Vagina (tissue), 2 donors: ENCODE data around the gene RPL10A. TPM values are rescaled to one million over a fixed set of nuclear protein-coding genes. Genes with fewer than 3 reads are reported as not detected.
A peak's percentile ranks its signal among the peaks of the same experiment; 100 is the strongest.

ENCODE experiments used
- DNase-seq, 2 donors: peaks; one replicate each; pipeline ENCODE4 v3.0.0-alpha.2; 2017; ENCODE audit errors: extremely low spot score in 2 of 2
- H3K27ac ChIP-seq: fragments of 200-600 bp; sonication (generic); one replicate; pipeline ENCODE4 v1.5.1; 2019
- H3K27me3 ChIP-seq: fragments of 200-600 bp; sonication (generic); one replicate; pipeline ENCODE4 v1.5.1; 2019
- H3K36me3 ChIP-seq, 2 donors: fragments of 200-600 bp; sonication (generic); one replicate each; pipeline ENCODE4 v1.5.1; 2017 to 2019
- H3K4me1 ChIP-seq: fragments of 200-600 bp; sonication (generic); one replicate; pipeline ENCODE4 v1.5.1; 2019
- H3K4me3 ChIP-seq, 2 donors: fragments of 200-600 bp; sonication (generic); 1 replicate in 1 of 2; 2 replicates in 1 of 2; pipeline ENCODE4 v1.5.1; 2016 to 2019
- H3K9me3 ChIP-seq: fragments of 200-600 bp; sonication (generic); one replicate; pipeline ENCODE4 v1.5.1; 2019
- CTCF ChIP-seq, 3 experiments: fragments of 450-650 bp in 2 of 3; fragments of 200-600 bp in 1 of 3; sonication (generic) in 1 of 3; IDR thresholded peaks; one replicate each; pipeline ENCODE4 v1.5.1; 2017 to 2019; ENCODE audit warnings: antibody characterized with exemption in 3 of 3, mild to moderate bottlenecking in 2 of 3, moderate library complexity in 2 of 3
- POLR2A ChIP-seq, 2 donors: fragments of 450-650 bp; IDR thresholded peaks; one replicate each; pipeline ENCODE4 v1.6.1; 2017; ENCODE audit warnings: antibody characterized with exemption in 2 of 2, mild to moderate bottlenecking in 2 of 2, moderate library complexity in 2 of 2
- POLR2AphosphoS5 ChIP-seq, 2 donors: sonication (generic); formaldehyde crosslinking; IDR thresholded peaks; one replicate each; pipeline ENCODE4 v1.9.0; 2017; ENCODE audit warnings: antibody characterized with exemption in 2 of 2, mild to moderate bottlenecking in 2 of 2, low read depth in 1 of 2; ENCODE audit not compliant: insufficient read depth in 1 of 2
- intact Hi-C: fragments of 100-400 bp; cut with DNase I; formaldehyde crosslinking; loops from one replicate; pipeline ENCODE4 v1.15.1; 2023
- total RNA-seq: library from RNA; depleted of rRNA; stranded (reverse); fragments of >200 nt; gene quantifications from one replicate; pipeline ENCODE4 v1.2.3, GENCODE V29; 2016

The RPL10A gene
- total RNA-seq = 2,013 TPM

- peak in 1 of 2 donors; percentile 97 for DNase-seq
- H3K9me3 ChIP-seq = no peaks in the 10 kb centered on the region
- H3K27ac ChIP-seq = peak within 1 kb of the TSS; percentile 91
- H3K4me1 ChIP-seq = peaks cover 39% of the 10 kb centered on the region
- intact Hi-C loops = no loop called here
- peaks cover 0 to 23% of the 10 kb centered on the region in 2 donors for H3K36me3 ChIP-seq
- peak within 1 kb of the TSS; percentile 75 to 76 for H3K4me3 ChIP-seq
- TF ChIP-seq CTCF (IDR thresholded peaks at IDR 0.05) (peak; percentile 89 to 97 (median 96)), POLR2A (IDR thresholded peaks at IDR 0.05) (peak in 1 of 2 donors; percentile 91), POLR2AphosphoS5 (IDR thresholded peaks at IDR 0.05; ENCODE audit: insufficient read depth in 1 of 2, low read depth in 1 of 2) (peak; percentile 94 to 99)
- H3K27me3 ChIP-seq = no peaks in the 10 kb centered on the region
Measured at GRCh38 chr6:35468181-35468979, at the start of gene RPL10A. TSS of gene RPL10A (plus strand) at chr6:35468401. CDS start at chr6:35468435, 34 bp downstream.

- no peak for DNase-seq
- Histone ChIP-seq H3K4me1 (peaks cover 5% of the 10 kb centered on the region), H3K4me3 (no peak overlapping the region), H3K9me3 (no peaks in the 10 kb centered on the region), H3K27me3 (no peaks in the 10 kb centered on the region), H3K36me3 (peaks cover 0 to 32% of the 10 kb centered on the region in 2 donors), H3K27ac (no peak overlapping the region)
- intact Hi-C loops = loop anchor here (5.0 kb wide), 1 partner anchor 77 kb away; the partner anchor contains the start of gene PPARD
- TF ChIP-seq CTCF (IDR thresholded peaks at IDR 0.05) (no peak), POLR2AphosphoS5 (IDR thresholded peaks at IDR 0.05; ENCODE audit: insufficient read depth in 1 of 2, low read depth in 1 of 2) (no peak), POLR2A (IDR thresholded peaks at IDR 0.05) (no peak)
Measured at GRCh38 chr6:35419417-35419816, 48.8 kb upstream of the RPL10A start.

- DNase-seq = no peak
- TF ChIP-seq POLR2A (IDR thresholded peaks at IDR 0.05) (no peak), POLR2AphosphoS5 (IDR thresholded peaks at IDR 0.05; ENCODE audit: insufficient read depth in 1 of 2, low read depth in 1 of 2) (no peak), CTCF (IDR thresholded peaks at IDR 0.05) (no peak)
- intact Hi-C loops = loop anchor here (5.0 kb wide), 1 partner anchor 78 kb away; the partner anchor contains the start of gene PPARD
- Histone ChIP-seq H3K9me3 (no peaks in the 10 kb centered on the region), H3K36me3 (peaks cover 0 to 37% of the 10 kb centered on the region in 2 donors), H3K27me3 (no peaks in the 10 kb centered on the region), H3K4me1 (peaks cover 1% of the 10 kb centered on the region), H3K27ac (no peak overlapping the region), H3K4me3 (no peak overlapping the region)
Measured at GRCh38 chr6:35419961-35420360, 48.2 kb upstream of the RPL10A start.

GRCh38 chr6:35425284-35425683 lies 42.9 kb upstream of the RPL10A start:
- H3K9me3 ChIP-seq = no peaks in the 10 kb centered on the region
- no peak for TF ChIP-seq CTCF (IDR thresholded peaks at IDR 0.05)
- no peak for TF ChIP-seq POLR2AphosphoS5 (IDR thresholded peaks at IDR 0.05; ENCODE audit: insufficient read depth in 1 of 2, low read depth in 1 of 2)
- TF ChIP-seq POLR2A (IDR thresholded peaks at IDR 0.05) = no peak
- H3K4me1 ChIP-seq = no peaks in the 10 kb centered on the region
- H3K4me3 ChIP-seq = no peak overlapping the region
- no peak for DNase-seq
- H3K27me3 ChIP-seq = no peaks in the 10 kb centered on the region
- peaks cover 0 to 45% of the 10 kb centered on the region in 2 donors for H3K36me3 ChIP-seq
- H3K27ac ChIP-seq = no peak overlapping the region
- intact Hi-C loops = no loop called here

- Histone ChIP-seq H3K4me3 (no peak overlapping the region), H3K27me3 (no peaks in the 10 kb centered on the region), H3K4me1 (no peaks in the 10 kb centered on the region), H3K36me3 (peaks cover 0 to 45% of the 10 kb centered on the region in 2 donors), H3K9me3 (no peaks in the 10 kb centered on the region), H3K27ac (no peak overlapping the region)
- intact Hi-C loops = no loop called here
- TF ChIP-seq POLR2A (IDR thresholded peaks at IDR 0.05) = no peak
- no peak for TF ChIP-seq CTCF (IDR thresholded peaks at IDR 0.05)
- TF ChIP-seq POLR2AphosphoS5 (IDR thresholded peaks at IDR 0.05; ENCODE audit: insufficient read depth in 1 of 2, low read depth in 1 of 2) = no peak
- no peak for DNase-seq
Measured at GRCh38 chr6:35426074-35426473, 42.1 kb upstream of the RPL10A start.
